Stomach (tissue), 4 donors: Measurements from ENCODE around the gene CBLIF.

Source experiments
- EP300 ChIP-seq: sonication (generic); formaldehyde crosslinking; IDR thresholded peaks from one replicate; pipeline ENCODE4 v1.6.1; 2017; ENCODE audit warnings: antibody characterized with exemption
- POLR2AphosphoS5 ChIP-seq, 3 donors: sonication (generic); formaldehyde crosslinking; IDR thresholded peaks; one replicate each; pipeline ENCODE4 v1.6.1; 2016; ENCODE audit warnings: antibody characterized with exemption in 3 of 3

DNA sequence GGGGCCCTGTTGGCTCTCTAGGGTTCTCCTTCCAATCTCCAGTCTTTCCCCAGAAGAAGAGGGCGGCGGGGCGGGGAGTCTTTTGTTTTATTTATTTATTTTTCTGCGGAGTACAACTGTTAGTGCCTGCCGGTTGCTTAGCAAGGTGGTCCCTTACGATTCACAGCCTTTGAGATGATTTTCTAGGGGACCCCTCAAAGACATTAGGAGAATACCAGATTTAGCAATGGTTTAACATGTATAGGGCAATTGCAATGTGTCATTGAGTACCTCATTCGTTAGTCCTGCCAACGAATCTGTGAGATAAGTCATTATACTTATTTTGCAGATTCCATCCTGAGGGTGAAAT is 34.4 kb downstream of the CBLIF start:
- TF ChIP-seq EP300 (no peak), POLR2AphosphoS5 (IDR thresholded peaks at IDR 0.05) (no peak)
